ENCODE measurements around the gene SLC8A2. TPM values are rescaled to one million over a fixed set of nuclear protein-coding genes. Genes with fewer than 3 reads are reported as not detected.
A peak's percentile ranks its signal among the peaks of the same experiment; 100 is the strongest.

The SLC8A2 gene
- total and polyA plus RNA-seq, 2 of the 4 experiments (the other 2 are of a cell fraction): 0.05 TPM; not detected in 1

DNA sequence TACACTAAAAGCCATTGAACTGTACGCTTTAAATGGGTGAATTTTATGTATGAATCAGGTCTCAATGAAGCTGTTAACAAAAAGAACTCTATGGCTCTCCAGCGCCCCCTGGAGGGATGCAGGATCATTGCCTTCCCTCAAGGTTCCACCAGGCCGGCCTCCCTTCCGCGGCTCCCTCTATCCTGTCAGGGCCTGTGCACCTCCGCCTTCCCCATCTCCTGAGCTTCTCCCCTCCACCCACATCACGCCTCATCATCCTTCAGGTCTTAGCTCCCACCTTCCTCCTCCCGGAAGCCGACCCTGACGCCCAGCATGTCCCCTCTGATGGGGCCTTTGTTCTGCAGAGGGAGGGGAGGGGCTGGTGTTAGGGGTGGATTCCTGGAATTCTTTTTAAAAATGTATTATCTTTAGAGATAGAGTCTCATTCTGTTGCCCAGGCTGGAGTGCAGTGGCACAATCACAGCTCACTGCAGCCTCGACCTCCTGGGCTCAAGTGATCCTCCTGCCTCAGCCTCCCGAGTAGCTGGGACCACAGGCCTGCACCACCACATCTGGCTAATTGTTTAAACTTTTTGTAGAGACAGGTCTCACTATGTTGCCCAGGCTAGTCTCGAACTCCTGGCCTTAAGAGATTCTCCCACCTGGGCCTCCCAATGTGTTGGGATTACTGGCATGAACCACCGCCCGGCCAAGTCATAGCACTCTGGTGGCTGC lies 80.0 kb downstream of the SLC8A2 start (continued):
- TF ChIP-seq, protein P1, sequence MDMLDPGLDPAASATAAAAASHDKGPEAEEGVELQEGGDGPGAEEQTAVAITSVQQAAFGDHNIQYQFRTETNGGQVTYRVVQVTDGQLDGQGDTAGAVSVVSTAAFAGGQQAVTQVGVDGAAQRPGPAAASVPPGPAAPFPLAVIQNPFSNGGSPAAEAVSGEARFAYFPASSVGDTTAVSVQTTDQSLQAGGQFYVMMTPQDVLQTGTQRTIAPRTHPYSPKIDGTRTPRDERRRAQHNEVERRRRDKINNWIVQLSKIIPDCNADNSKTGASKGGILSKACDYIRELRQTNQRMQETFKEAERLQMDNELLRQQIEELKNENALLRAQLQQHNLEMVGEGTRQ (IDR thresholded peaks at IDR 0.05; ENCODE audit: low read depth, low read length): no peak
- TF ChIP-seq CEBPB (IDR thresholded peaks at IDR 0.05; ENCODE audit: low read depth, low read length) (no peak), POLR2A (IDR thresholded peaks at IDR 0.05; ENCODE audit: low read depth, low read length) (no peak)
- TF ChIP-seq, protein P2, sequence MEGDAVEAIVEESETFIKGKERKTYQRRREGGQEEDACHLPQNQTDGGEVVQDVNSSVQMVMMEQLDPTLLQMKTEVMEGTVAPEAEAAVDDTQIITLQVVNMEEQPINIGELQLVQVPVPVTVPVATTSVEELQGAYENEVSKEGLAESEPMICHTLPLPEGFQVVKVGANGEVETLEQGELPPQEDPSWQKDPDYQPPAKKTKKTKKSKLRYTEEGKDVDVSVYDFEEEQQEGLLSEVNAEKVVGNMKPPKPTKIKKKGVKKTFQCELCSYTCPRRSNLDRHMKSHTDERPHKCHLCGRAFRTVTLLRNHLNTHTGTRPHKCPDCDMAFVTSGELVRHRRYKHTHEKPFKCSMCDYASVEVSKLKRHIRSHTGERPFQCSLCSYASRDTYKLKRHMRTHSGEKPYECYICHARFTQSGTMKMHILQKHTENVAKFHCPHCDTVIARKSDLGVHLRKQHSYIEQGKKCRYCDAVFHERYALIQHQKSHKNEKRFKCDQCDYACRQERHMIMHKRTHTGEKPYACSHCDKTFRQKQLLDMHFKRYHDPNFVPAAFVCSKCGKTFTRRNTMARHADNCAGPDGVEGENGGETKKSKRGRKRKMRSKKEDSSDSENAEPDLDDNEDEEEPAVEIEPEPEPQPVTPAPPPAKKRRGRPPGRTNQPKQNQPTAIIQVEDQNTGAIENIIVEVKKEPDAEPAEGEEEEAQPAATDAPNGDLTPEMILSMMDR (conservative IDR thresholded peaks at IDR 0.05; ENCODE audit: low read depth, low read length): peak; percentile 89

All from IMR-90 (cell line).